ENCODE results near the gene CLPTM1L.

Gene CLPTM1L

DNA sequence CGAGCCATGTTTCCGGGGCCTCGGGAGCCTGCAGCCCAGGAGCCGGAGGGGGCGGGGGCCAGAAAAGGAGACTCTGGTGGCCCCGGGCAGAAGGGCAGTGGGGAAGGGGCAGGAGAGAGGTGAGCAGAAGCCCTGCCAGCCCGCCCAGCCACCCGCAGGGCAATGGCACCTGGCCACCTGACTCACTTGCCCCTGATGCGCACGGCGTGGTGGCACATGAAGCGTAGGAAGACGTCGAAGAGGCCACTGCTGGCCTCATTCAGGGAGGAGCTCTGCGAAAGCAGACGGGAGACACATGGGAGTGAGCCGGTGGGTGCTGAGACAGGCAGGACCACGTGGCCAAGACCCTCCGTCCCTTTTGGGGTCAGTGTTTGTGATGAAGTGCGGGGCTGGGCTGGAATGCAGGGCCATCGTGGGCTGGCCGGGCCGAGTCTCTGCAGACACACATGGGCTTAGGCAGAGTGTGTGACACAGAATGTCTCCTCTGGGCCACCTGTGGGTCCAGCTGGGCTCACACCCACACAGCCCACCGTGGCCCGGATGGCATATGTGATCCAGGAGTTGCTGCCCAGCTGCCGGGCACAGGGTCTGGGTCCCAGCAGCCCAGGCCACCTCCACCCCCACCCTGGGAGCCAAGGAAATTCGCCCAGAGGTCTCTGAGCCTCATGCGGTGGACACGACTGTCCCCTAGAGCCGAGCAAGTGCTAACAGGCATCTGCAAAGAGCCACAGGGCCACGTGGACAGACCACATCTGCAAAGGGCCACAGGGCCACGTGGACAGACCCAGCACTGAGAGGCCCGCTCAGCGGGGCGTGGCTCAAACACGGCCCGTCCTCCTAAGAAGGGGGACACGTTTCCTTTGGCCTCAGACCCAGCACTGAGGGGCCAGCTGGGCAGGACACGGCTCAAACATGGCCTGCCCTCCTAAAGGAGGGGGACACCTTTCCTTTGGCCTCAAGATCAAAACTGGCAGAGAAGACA, 73.7 kb downstream of the CLPTM1L start:
- no peak for DNase-seq

DNA sequence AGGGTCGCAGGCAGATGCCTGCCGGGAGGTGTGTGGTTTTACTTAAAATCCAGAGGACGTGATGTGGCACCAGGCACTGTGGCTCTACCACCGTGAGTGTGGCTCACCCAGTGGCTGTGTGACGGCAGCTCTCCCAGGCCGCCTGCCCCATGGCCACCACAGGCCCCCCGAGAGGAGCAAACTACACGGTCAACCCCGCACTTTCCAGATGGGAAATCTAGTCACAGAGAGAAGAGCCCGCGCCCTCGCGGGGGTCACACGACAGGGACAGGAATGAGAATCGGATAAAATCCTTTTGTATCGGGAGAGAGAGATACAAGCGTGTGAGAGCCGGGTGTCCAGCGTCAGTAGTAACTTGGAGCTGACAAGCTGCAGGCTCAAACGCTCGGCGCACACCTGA, 74.5 kb downstream of the CLPTM1L start:
- DNase-seq: no peak

DNA sequence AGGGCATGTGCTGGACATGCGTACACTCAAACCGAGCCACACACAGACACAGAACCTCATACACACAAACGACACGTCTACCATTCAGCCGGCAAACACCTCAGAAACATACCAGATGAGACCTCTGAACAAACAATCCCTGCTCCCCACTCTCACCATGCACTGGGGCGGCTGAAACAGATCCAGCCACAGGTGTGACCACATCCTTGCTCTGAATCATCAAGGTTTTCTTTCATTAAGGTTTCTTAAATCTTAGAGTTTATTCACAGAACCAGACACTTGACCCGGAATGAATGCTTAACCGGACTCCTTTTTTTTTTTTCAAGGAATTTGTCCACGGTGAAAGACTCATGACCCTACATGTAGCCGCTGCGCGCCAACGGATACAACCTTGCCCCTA, 76.2 kb downstream of the CLPTM1L start:
- DNase-seq: no peak

DNA sequence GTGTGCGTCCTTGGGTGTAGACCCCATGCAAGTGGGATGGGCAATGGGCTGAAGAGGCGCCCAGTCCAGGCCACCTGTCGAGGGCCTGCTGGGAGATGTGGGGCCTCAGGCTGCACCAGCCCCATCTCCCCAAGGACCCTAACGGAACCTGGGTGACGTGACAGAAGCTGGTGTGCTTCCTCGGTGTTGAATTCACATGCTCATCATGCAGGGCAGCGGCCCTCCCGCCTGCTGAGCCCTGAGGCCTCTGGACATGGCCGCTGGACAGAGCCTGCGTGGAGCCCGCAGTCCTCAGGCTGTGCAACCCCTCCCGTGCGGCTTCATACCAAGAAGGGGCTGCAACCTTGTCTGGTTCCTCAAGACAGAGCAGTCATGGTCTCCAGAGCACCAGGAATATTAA, 76.8 kb downstream of the CLPTM1L start:
- DNase-seq: no peak
